GM18951 (cell line): ENCODE measurements around the gene CTAG2.
"Not testable (repeated sequence)": the region's sequence is repeated elsewhere in the genome, so short reads cannot be mapped to it uniquely, and the experiment has no call there.

Source experiments
- POLR2A ChIP-seq: IDR thresholded peaks from 4 replicates; pipeline ENCODE4 v1.6.1; 2011; ENCODE audit warnings: mild to moderate bottlenecking; ENCODE audit not compliant: insufficient read length, insufficient read depth; ENCODE audit errors: extremely low read depth
- in situ Hi-C: fragments of 300-500 bp; cut with MboI; formaldehyde crosslinking; loops from one replicate; pipeline ENCODE4 v1.12.0; 2022; ENCODE audit warnings: low sequenced_read_pairs, mixed read lengths, inconsistent platforms; ENCODE audit not compliant: unreplicated experiment

The CTAG2 gene

DNA sequence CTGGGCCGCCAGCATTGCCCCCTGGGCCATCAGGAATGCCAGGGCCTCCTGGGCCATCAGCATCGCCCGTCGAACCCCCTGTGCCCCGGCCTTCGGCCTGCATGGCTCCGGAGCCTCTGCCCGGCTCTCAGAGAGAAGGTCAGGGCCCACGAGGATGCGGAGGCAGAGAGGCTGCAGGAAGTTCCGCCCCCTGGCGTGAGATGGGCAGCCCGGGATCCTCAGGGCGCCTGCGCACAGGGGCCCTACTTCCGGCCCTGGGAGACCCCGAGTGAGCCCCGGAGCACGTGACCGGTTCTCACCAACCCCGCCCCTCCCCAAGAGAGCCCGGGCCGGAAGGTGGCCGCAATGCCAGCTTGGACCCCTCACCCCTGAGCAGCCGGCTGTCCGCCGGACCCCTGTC lies at the start of gene CTAG2:
Gene CTAG2, minus strand, starts transcription at position 167 of the 400 bp plus-strand sequence. Its CDS starts 64 bp downstream, at position 103.
- in situ Hi-C loops = not testable (repeated sequence)

DNA sequence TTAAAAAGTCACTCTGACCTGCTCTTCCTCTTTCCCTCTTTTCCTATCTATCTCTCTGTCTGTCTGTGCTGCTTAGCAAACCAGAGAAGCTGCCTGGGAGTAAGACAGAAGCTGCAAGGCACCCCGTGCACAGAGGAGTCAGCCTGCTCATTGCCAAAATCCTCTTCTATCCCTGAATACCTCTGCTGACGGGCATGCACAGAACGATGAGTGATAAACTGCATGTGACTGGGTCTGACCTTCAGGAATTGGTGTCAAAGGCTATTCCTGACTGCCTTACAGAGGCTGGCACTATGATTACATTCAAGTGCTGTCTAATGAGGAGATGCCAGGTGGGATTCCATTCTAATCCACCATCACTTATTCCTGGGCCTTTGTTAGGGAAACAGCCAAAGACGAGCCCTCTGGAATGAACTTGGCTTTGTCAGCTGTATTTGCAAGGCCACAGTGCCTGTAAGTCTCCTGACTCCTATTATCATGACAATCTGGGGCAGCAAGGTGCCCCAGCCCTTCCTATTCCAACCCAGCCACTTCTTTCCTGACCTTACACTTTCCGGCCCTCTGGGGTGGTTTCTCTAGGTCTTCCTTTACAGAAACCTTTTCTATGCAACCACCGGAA lies 45.4 kb upstream of the CTAG2 start:
- TF ChIP-seq POLR2A = no peak
- in situ Hi-C loops = no loop called here

DNA sequence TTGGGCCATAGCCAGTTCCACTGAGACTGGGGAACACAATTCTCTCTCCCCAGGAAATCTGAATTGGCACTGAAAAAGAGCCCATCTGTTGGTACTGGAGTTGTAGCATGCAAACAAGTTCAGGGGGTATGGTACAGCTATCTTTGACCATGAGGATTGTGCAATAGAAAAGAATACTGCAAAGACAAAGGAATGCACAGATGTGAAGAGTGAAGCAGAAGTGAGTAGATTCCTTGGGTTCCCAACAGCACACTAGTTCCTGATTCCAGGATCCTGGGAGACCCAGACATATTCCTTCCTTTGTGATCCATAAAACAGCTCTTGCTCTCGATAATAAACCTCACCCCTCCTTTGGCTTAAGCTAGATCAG lies 43.3 kb upstream of the CTAG2 start:
- in situ Hi-C loops = no loop called here
- TF ChIP-seq POLR2A = no peak

DNA sequence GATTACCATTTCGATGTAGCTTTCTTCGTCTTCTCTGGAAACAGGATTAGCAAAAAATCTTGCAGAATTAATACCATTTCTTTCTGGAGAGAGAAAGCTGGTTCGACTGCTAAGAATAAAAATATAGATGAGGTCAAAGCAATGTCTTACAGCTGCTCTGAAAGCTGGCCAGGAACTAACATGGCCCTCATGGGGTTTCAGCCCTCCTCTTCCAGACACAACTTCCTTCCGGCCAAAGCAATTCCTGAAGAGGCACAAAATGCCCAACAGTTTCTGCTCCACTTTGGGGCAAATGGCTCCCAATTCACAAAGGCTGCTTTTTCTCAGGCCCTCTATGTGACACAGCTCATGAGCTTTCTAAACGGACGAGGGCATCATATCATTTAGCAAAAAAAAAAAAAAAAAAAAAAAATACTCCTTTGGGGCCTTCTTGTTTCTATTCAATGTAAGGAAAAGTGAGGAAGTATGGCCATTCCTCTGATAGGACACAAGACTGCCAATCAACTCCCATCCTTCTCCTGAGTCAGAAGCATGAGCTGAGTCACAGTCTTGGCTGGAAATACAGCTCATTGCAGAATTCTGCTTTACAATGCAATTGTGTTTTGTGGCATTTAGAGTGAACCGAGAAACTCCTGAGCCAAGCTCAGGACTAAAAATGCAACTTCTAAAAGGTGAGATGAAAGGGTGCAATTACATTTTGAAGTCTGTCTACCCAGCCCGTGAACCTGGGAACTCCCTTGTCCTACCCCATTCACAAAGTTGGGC lies 42.7 kb upstream of the CTAG2 start:
- in situ Hi-C loops = no loop called here
- TF ChIP-seq POLR2A = no peak

DNA sequence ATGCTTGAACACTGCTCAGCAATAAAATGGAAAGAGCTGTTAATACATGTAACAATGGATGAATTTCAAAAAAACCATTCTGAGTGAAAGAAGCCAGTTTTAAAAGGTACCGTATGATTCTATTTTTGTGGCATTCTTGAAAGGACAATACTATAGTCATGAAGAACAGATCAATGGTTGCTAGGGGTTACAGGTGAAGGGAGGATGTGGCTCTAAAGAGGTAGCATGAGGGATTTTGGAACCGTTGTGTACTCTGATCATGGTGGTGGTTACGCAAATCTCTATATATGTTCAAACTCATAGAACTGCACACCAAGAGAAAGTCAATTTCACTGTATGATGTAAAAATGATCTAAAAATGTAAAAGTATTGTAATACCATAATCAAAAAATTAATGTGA lies 40.0 kb upstream of the CTAG2 start:
- in situ Hi-C loops = no loop called here
- no peak for TF ChIP-seq POLR2A

DNA sequence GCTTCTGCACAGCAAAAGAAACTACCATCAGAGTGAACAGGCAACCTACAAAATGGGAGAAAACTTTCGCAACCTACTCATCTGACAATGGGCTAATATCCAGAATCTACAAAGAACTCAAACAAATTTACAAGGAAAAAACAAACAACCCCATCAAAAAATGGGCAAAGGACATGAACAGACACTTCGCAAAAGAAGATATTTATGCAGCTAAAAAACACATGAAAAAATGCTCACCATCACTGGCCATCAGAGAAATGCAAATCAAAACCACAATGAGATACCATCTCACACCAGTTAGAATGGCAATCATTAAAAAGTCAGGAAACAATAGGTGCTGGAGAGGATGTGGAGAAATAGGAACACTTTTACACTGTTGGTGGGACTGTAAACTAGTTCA lies 37.1 kb upstream of the CTAG2 start:
- in situ Hi-C loops = not testable (repeated sequence)

DNA sequence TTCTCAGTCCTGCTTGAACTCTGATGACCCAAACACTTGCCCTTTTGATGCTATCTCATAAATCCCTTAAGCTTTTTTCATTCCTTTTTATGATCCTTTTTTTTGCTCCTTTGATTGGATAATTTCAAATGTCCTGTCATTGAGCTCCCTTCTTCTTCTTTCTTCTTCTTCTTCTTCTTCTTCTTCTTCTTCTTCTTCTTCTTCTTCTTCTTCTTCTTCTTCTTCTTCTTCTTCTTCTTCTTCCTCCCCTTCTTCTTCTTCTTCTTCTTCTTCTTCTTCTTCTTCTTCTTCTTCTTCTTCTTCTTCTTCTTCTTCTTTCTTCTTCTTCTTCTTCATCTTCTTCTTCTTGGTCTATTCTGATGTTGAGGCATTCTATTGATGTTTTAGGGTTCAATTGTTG lies 18.7 kb upstream of the CTAG2 start:
- in situ Hi-C loops = not testable (repeated sequence)

DNA sequence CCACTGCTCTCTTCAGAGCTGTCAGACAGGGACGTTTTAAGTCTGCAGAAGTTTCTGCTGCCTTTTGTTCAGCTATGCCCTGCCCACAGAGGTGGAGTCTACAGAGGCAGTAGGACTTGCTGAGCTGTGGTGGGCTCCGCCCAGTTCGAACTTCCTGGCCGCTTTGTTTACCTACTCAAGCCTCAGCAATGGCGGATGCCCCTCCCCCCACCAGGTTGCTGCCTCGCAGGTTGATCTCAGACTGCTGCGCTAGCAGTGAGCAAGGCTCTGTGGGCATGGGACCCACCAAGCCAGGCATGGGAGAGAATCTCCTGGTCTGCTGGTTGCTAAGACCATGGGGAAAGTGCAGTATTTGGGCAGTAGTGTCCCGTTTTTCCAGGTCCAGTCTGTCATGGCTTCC lies 17.5 kb upstream of the CTAG2 start:
- in situ Hi-C loops = not testable (repeated sequence)

DNA sequence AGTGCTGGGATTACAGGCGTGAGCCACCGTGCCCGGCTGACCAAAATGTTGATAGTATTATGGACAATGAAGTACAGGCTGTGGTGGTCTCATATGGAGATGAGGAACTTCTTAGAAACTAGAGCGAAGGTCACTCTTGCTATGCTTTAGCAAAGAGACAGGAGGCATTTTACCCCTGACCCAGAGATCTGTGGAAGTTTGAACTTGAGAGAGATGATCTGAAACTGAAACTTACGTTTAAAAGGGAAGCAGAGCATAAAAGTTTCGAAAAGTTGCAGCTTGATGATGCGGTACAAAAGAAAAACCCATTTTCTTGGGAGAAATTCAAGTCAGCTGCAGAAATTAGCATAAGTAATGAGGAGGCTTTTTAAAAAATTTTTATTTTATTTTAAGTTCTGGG lies 8.5 kb upstream of the CTAG2 start:
- TF ChIP-seq POLR2A = no peak
- in situ Hi-C loops = no loop called here

DNA sequence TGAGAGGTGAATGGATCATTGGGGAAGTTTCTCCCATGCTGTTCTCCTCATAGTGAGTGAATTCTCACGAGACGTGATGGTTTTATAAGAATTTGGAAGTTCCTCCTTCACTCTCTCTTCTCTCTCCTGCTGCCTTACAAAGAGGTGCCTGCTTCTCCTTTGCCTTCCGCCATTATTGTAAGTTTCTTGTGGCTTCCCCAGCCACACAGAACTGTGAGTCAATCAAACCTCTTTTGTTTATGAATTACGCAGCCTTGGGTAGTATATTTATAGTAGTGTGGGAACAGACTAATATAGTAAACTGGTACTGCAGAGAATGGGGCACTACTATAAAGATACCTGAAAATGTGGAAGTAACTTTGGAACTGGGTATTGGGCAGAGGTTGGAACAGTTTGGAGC lies 7.8 kb upstream of the CTAG2 start:
- TF ChIP-seq POLR2A = no peak
- in situ Hi-C loops = no loop called here

DNA sequence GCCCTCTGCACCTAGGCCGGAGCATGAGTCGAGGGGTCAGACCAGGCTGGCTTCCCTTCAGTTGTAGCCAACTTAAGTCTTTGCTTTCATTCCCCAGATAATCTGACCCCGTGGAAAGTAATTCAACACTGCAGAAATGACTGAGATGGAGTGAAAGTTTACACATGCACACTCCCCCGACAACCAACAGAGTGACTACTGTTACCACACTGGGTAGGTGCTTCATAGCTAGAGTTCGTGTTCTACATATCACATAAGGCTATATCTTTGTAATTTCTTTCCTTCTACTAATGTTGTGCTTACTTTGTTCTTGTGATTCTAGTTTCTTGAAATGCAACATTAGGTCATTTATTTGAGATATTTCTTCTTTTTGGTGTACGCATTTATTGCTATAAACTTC lies 7.2 kb upstream of the CTAG2 start:
- no peak for TF ChIP-seq POLR2A
- in situ Hi-C loops = no loop called here

DNA sequence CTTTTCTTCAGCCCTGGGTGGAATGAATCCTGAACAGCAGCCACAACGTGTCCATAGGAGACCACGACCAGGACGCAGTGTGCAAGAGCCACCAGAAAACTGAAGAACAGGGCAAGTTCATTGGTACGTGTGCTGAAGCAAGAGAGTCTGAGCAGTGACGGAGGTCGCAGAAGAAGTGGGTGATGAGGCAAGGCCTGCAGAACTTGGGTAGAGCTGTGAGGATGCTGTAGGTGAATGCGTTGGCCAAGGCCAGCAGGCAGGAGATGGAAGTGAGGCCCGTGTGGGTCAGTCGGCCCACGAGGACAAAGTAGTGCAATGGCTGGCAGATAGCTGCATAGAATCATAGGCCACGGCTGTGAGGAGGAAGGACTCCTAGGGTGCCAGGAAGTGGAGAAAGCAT lies 5.6 kb upstream of the CTAG2 start:
- in situ Hi-C loops = no loop called here
- TF ChIP-seq POLR2A = no peak

DNA sequence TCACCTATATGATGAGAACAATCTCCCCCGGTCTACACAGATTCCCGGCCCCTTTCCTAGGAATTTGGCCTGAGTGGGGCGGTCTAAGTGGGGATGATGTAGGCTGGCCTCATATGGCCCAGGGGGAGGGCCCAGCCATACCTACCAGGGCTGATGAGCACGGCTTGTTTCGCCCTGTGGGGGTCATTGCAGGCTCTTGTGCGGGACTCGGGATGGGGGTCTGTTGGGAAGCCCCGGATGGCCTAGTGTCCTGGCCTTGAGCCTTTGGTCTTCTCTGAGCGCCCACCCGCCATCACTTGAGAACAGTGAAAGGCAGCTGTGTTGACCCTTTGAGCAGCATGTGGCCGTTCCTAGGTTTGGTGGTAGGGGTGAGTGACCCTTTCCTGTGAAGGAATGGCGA lies 4.8 kb upstream of the CTAG2 start:
- no peak for TF ChIP-seq POLR2A
- in situ Hi-C loops = no loop called here

DNA sequence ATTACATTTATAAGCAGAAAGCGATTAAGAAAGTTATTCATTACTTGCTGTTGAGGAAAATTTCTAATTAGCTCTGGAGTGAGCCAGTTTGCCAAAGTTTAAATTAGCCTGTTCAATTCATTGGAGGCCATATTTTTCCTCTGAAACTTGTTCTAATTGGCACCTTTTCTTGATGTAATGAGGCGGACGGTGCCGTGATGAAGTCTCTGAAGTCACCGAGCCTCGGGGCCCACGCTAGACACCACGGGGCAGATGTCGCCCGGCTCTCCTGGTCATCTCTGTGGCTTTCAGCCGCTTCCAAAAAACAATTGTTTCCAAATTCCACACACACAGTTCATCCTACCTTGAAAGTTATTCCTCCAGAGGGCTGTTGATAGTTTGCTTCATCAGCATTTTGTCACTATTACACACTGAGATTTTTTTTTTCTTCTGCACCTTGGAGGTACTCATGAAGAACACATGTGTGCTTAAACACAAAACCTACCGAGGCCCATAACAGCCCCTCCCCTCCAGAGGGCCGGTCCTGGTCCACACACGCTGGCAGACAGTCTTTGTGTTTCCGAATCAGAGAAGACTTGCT lies 3.9 kb upstream of the CTAG2 start:
- in situ Hi-C loops = no loop called here
- TF ChIP-seq POLR2A = no peak

DNA sequence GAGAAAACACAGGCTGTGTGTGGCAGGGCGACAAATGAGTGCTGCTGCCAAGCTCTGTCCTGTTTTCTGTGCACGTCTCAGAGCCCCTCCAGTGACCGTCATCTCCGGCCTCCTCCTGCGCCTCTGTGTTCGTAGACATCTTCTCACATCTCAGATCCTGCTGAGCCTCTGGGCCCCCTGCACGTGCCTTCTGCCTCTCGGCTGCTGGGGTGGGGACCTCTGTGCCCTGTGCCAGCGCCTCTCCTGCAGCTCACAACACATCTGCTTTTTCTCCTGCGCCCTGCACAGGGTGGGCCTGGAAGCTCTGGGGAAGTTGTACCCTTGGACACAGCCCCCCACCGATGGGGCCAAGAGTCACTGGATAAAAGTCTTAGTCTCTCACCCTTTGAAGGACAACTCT lies 2.4 kb upstream of the CTAG2 start:
- in situ Hi-C loops = no loop called here
- no peak for TF ChIP-seq POLR2A

DNA sequence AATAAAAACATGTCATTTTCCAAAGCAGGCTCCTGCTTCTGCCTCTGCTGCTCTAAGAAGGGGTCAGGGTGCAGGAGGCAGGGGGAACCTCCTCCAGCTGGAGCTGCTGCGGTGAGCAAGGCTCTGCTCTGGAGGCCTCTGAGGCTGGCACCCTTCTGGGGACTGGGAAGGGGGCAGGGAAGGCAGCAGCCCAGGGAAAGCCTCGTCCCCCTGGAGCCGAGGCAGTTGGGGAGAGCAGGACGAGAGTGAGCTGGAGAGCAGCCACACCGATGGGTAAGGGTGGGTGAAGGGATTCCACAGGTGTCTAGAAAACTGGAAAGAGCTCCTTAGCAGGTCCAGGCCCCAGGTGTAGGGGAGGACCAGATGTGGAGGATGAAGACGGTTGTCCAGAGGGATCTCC lies 2.0 kb upstream of the CTAG2 start:
- TF ChIP-seq POLR2A = no peak

More for the DNA sequence above, 2.0 kb upstream of the CTAG2 start:
- in situ Hi-C loops = no loop called here
